ENCODE measurements around the gene RASSF6.
A peak's percentile ranks its signal among the peaks of the same experiment; 100 is the strongest.
"Not testable (repeated sequence)": the region's sequence is repeated elsewhere in the genome, so short reads cannot be mapped to it uniquely, and the experiment has no call there.

Gene RASSF6

GRCh38 chr4:73576381-73576780 is 43.9 kb downstream of the RASSF6 start:
- DNase-seq (ENCODE audit: low read depth): peak; percentile 24

DNA sequence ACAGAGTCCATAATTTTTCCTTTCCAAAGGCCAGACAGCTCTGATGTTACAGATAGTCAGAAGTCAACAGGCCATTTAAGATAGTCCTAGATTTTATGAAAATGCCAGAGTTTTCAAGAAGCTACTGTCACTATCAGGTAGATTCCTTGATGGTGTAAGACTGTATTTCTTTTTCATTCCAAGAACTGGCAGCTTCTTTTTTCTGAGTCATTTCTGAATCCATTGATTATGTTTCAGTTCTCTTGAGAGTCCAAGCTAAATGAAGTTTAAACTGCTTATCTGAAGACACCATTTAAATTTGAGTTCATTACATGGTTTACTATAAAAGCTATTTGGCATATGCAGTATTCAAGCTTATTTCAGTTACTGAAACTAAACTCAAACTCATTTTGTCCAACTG is 44.6 kb downstream of the RASSF6 start:
- no peak for DNase-seq (ENCODE audit: low read depth)

DNA sequence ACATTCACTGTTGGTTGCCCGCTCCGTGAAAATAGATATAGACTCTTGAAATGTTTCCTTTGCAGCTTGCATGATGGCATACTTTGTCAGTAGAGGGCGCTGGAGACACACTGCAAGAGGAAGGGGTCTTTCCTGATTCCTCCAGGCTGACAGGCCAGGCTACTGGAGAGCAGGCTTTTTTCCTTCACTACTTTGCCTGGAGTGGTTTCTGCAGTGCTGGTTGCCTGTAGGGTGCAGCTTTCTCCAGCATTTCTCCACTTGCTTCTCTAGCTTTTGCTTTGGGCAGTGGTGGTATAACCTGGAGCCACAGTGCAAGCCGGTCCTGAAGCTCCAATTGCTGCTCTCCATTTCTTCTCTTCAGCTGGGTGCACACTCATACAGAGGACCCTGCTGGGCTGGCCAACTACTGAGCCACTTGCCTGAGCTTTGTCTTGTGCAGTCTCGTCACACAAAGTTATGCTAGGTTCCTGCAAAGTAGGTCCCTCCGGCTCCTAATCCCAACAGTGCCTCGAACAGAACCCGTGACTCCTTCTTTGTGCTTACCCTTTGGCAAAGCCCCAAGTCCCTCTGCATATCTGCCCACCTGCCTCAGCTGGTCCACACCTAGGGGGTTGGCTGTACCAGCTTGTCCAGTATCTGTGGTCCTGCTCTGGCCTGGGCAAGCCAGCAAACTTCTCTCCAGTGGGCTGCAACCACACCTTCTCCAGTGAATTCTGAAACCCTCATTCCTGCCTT is 46.3 kb downstream of the RASSF6 start:
- peak; percentile 78 for DNase-seq (ENCODE audit: low read depth)

DNA sequence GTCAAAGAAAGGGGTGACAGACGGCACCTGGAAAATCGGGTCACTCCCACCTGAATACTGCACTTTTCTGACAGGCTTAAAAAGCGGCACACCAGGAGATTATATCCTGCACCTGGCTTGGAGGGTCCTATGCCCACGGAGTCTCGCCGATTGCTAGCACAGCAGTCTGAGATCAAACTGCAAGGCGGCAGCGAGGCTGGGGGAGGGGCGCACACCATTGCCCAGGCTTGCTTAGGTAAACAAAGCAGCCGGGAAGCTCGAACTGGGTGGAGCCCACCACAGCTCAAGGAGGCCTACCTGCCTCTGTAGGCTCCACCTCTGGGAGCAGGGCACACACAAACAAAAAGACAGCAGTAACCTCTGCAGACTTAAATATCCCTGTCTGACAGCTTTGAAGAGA is 69.4 kb downstream of the RASSF6 start:
- not testable (repeated sequence) for DNase-seq (ENCODE audit: low read depth)

DNA sequence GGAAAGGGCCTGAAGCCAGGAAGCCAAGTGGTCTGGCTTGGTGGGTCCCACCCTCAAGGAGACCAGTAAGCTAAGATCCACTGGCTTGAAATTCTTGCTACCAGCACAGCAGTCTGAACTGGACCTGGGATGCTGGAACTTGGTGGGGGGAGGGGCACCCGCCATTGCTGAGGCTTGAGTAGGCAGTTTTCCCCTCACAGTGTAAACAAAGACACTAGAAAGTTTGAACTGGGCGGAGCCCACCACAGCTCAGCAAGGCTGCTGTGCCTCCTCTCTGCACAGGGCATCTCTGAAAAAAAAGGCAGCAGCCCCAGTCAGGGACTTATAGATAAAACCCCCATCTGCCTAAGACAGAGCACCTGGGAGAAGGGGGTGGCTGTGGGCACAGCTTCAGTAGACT is 75.6 kb downstream of the RASSF6 start:
- no peak for DNase-seq (ENCODE audit: low read depth)

DNA sequence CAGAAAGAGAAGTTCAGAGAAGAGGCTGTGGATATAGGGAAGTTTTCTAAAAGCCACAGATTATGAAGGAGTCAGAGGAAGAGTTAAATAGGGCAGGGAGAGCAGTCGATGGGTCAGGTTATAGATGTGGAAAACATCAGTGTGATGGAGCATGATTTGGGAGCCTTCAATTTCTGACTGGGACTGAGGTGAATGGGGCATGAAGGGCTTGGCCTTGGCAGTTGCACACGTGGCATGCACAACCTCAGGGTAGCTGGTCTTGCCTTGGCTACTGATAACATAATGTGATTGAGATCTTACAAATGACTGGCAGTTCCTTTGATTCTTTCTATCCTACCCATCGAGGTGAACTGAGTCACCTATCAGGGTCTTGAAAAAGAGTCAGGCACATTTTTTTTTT is 79.0 kb downstream of the RASSF6 start:
- DNase-seq (ENCODE audit: low read depth): no peak

DNA sequence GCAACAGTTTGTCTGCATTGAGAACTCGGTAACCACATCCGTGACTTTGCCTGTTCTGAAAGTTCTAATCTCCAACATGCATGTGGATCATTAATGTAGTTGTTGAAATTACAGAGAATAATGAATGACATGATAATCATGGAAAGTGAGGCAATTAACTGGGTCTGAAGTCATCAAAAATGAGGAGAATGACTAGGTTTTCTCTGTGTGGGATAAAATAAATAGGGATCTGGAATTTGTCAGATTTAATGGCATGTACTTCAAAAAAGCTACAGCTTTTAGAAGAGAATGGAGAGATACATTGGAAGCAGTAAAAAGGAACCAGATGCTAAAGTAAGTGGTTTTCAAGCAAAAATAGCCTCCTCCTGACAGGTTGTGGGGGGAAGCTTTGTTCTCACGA is 79.4 kb downstream of the RASSF6 start:
- no peak for DNase-seq (ENCODE audit: low read depth)

- no peak for DNase-seq (ENCODE audit: low read depth)
Measured at GRCh38 chr4:73539386-73539785, 80.8 kb downstream of the RASSF6 start.

GRCh38 chr4:73538162-73538561 is 82.1 kb downstream of the RASSF6 start:
- DNase-seq (ENCODE audit: low read depth): no peak

GRCh38 chr4:73533515-73534422 is 86.5 kb downstream of the RASSF6 start:
- no peak for DNase-seq (ENCODE audit: low read depth)

GRCh38 chr4:73528171-73528570 is 92.1 kb downstream of the RASSF6 start:
- no peak for DNase-seq (ENCODE audit: low read depth)

DNA sequence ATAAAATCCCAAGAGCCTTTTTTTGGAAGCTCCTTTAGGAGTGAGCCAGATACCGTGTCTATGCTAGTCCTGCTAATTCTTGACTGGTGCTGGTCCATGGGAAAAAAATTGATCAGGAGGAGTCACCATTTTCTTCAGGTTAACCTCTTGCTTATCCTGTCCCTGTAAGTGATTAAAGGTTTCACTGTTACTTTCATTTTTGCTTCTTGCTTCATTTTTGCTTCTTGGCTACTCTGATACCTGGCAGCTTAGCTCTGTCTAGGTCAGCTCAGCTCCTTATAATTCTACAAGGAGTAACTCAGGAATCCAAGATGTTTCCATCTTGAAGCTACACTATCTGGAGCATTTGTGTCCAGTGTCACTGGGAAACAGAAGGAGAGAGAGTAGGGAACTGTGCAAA is 93.0 kb downstream of the RASSF6 start:
- DNase-seq (ENCODE audit: low read depth): no peak

- no peak for DNase-seq (ENCODE audit: low read depth)
Measured at GRCh38 chr4:73525611-73526010, 94.6 kb downstream of the RASSF6 start.

GRCh38 chr4:73523126-73523525 is 97.1 kb downstream of the RASSF6 start:
- no peak for DNase-seq (ENCODE audit: low read depth)
